HG03097 (cell line): ENCODE data around the gene ATOH8.

ENCODE experiments used
- ATAC-seq: cut with Tn5 transposase; IDR thresholded peaks from one replicate; pipeline ENCODE4 v1.9.1; 2021; ENCODE audit not compliant: unreplicated experiment, low FRiP score

The ATOH8 gene

DNA sequence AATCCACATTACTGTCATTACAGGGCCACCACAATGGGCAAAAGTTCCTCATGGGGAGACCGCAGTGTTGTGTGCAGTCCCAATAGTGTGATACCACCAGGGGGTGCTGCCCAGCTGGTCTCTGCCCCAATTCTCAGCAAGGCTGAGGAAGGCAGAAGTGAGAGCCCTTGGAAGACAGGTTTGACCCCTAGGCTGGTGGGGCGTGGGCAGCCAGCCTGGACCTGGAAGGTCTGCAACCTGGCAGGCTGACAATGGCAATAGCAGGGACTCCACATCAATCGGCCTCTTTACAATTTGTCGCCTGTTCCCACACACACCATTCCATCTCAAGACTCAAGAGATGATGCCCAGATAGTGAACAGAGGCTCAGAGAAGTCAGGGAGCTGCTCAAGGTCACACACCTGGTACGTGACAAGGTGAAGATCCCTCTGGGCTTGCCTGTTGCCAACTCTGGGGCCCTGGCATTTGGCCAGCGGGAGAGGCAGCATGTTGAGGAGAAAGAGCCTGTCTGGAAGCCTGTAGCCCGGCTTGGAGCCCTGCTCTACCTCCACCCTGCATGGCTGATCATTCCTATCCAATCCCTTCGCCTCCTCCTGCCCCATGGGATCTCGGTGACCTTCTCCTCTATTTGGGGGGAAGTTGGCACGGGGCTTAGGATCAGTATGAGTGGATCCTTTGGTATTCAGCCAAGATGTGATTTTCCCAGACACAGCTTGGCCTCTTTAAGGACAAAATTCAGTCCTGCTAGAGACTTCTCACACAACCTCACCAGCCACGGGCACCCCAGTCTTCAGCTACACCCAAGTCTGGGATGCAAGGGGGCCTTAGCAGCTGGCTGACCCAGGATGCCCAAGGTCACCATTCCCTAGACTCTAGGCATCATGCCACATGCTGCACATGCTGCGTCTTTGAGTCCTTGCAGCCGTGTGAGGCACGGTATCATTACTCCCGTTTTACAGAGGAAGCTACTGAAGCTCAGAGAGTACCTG is 2.9 kb upstream of the ATOH8 start:
- ATAC-seq = no peak

DNA sequence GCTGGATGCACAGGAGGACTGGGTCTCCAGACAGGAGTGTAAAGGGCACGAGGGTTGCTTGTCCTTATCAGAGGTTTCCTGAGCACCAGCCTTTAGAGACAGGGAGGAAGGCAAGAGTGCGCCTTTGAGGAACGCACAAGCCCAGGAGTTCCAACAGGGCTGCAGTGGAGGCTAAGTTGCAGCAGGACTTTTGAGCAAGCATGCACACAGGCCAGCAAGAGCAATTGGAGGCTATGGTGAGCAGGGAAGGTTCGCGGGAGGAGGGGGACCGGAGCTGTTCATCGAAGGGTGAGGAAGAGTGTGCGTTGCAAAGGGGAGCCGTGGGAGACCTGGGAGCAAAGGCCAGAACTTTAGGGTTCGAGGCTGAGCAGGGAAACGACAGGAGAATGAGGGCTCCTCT is 2.2 kb upstream of the ATOH8 start:
- no peak for ATAC-seq

DNA sequence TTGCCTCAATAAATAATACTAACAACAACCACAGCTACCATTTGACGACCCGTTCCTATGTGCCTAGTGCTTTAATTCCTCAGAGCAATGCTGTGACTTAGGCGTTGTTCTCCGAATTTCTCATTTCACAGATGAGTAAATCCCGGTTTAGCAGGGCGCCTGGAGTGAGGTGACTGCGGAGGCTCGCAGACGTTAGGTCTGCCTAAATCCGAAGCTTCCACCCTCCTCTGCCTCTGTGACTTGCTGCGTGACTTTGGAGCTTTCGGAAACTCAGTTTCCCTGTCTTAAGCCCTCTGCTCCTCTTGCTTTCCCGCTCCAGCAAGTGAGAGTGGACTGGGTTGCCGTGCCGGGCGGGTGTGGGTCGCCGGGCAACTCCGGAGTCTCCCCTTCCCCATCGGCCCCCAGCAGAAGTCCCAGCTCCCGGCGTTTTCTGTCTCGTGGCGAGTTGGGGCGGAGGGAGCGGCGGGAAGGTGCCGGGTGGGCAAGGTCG is 711 bp upstream of the ATOH8 start:
- no peak for ATAC-seq

DNA sequence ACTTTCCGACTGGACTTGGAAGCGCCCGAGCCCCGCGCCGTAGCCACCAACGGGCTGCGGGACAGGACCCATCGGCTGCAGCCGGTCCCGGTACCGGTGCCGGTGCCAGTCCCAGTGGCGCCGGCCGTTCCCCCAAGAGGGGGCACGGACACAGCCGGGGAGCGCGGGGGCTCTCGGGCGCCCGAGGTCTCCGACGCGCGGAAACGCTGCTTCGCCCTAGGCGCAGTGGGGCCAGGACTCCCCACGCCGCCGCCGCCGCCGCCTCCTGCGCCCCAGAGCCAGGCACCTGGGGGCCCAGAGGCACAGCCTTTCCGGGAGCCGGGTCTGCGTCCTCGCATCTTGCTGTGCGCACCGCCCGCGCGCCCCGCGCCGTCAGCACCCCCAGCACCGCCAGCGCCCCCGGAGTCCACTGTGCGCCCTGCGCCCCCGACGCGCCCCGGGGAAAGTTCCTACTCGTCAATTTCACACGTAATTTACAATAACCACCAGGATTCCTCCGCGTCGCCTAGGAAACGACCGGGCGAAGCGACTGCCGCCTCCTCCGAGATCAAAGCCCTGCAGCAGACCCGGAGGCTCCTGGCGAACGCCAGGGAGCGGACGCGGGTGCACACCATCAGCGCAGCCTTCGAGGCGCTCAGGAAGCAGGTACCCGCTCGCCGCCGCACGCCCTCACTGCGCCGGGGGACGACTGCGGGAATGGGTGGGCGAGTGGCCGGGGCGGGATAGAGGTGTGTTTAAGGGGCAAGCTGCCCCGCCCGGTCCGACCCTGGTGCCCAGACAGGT is 713 bp downstream of the ATOH8 start:
- no peak for ATAC-seq

DNA sequence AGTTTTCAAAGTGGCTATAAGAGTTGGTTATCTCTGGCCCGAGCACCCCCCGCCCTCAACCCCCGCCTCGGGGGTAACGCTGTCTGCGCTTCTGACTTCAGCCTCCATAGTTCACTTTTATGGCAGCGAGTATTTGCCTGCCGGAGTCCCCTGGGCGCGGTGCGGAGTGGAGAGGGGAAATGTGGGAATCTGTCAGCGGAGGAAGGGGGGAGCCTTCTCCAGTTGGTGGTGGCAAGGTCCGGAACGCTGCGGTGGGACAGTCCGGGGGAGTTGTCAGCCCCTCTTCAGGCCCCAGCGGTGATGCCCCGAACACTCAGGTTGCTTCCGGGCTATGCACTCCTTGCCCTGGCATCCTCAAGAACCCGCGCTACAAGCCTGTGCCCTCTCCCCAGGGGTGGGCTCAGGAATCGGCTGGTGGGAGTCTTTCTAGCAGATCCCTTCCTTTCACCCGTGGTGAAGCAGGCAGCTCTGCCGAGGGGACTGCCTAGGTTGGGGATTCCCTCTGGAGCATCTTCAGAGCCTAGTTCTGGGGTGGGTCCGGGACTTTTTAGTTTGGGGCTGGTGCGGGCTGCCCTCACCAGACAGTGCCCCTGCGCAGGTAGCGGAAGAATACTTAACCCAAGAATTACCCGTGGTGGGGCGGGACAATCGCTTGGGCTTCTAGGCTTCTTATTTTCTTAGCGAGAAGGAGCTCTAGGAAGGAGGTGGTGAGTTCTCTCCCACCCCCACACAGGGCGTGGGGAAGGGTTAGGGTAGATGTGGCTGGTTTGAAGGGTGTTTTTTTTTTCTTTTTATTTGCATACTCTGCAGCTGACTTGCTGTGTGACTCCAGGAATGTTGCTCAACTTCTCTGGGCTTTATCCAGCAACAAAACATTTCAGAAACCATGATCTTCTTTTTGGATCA is 1.6 kb downstream of the ATOH8 start:
- no peak for ATAC-seq

DNA sequence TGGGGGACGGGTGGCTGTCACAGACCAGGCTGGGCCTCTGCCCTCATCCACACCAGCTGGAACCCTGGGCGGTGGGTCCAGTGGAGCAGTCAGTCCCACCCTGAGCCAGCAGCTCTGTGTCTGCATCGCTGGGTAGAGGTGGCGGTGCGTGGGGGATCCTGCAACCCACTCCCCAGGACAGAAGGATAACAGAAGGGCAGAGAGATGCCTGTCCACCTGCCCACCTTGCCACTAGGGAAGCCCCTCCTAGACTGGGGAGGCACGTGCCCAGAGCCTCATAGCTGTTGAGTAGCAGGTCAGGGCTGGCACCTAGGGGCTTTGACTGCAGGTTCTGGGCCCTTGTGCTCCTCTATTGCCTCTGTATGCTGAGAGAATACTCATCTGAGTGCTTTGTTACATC is 2.4 kb downstream of the ATOH8 start:
- no peak for ATAC-seq

DNA sequence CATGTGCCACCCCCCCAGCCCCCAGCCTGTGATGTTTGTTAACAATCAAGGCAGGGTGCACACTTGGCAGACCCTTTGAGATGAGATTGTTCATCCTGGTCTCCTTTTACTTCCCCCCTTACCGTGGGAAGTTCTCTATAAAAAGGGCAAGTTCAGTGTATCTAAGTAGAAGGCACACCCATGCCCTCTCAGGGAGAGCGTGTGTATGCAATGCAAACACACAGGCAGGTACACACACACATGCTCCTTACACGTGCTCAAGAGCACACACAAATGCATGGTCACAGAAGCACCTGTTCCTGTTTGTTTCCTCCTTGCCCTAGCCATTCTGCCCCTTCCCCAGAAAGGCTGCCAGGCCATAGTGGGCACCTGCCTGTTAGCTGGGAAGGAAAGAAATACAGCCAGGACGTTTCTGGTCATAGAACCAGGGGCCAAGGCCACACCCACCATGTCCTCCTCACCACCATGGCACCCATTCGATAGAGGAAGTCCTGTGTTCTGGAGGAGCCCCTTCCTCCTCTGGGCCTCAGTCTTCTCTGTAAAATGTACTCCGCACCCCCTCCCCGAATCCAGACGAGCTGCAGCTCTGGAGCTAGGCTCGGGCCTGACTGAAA is 3.1 kb downstream of the ATOH8 start:
- ATAC-seq = no peak

DNA sequence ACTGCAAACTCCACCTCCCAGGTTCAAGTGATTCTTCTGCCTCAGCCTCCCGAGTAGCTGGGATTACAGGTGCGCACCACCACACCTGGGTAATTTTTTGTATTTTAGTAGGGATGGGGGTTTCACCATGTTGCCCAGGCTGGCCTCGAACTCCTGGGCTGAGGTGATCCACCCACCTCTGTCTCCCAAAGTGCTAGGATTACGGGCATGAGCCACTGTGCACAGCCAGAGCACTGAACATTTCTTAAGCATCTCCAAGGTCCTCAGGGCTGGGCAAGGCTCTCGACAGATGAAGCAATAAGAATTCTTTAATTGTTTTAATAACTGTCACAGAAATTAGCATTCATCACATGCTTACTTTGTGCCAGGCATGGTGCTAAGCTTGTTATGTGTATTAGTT is 4.1 kb downstream of the ATOH8 start:
- ATAC-seq = no peak

DNA sequence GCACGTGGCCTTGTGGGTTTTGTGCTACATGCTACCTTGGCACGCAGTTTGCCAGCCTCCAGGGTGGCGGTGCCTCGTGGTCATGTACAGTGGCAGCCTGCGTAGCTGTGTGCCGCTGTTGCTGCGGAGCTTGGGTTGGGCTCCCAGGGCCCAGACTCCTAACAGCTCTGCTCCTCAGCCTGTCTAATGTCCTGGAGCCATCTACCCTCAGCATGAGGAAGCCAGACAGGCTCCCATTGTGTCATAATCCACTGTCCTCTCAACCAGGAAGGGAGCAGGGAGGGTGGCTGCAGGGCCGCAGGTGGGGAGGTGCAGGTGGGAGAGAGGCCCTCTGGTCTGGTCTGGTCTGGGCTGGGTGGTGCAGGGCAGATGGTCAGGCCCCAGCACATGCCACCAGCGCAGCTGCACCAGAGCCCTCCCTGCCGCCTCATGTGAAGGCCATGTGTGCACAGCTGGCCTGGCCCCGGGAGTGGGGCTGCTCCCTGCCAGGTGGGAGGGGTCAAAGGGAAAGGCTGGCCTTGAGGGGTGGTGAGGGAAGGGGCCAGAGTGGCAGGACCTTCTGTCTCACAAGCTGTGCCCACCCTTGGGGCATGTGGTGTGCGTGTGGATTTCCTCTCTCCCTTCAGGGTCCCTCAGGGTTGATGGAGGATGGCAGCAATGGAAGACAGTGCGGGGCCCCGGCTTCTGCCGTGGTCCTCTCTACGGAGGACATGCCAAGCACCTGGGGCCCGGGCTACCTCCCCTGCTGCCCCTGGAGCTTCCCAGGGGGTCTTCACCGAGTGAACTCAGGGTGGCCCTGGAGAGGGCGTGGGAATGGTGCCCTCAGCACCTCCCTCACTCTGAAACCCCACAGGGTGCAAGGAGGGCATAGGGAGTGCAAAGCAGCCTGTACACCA is 4.8 kb downstream of the ATOH8 start:
- ATAC-seq = no peak

DNA sequence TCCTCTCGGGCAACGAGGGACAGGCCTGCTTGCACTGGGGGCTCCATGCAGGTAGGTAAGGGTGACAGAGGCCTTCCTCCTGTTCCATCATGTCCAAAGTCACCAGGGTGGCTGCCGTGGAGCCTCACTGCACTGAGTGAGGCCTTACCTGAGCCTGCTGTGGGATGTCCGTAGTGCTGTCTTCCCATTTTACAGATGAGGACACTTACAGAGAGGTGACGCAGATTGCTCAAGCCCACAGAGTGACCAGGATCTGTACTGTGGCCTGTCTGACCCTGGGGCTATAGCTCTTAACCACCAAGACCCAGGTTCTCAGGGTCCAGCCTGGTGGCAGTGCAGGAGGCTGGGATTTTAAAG is 5.4 kb downstream of the ATOH8 start:
- ATAC-seq = no peak

DNA sequence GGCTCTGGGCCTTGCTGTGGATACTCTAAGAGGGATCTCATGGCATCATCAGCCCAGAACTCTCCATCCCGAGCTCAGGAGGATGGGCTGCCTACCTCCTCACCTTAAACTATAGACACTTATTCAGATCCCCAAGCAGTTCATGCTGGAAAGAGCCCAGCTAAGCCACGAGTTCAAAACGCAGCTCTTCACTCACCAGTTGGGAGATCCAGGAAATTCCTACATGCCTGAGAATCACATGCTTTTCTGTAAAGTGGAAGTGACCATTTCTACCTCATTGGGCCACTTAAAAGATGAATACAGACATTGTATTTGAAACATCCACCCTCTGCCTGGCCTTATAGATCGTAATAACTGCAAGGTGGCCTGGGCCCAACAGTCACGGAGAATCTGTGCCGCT is 6.6 kb downstream of the ATOH8 start:
- no peak for ATAC-seq

DNA sequence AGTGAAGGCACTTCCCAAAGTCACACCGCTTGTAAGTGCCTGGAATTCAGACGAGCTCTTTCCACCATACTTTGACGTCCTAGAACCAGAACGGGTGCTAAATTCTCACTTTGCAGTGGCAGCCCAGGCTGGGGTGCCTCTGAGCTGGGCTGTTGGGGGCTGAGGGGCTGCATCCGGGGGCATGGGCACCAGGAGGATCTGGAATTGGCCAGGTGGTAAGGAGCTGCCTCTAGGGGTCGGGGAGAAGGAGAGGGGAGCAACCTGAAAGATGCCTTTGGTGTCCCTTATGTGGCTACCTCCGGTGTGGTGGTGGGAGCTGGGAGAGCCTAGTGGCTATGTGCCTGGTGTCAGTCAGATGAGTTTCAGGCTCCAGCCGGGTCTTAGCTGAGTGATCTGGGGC is 7.1 kb downstream of the ATOH8 start:
- no peak for ATAC-seq

DNA sequence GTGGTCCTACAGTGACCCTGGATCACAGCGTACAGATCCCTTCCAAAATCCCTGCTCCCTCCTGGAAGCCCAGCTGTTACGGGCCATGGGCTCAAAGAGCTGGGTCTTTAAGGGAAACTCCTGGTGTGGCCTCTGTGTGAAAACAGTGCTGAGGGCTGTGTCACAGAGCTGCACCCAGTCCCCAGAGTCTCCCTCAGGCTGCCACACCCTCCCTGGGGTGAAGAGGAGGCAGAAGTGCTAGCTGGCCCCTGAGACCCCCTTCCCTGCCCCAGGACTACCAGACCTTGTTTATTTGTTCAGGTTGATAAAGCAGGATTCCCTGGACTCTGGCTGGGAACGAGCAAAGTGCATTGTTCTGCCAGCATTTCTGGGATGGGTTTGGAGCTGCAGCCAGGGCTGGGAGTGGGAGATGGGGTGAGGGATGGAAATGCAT is 7.7 kb downstream of the ATOH8 start:
- no peak for ATAC-seq

DNA sequence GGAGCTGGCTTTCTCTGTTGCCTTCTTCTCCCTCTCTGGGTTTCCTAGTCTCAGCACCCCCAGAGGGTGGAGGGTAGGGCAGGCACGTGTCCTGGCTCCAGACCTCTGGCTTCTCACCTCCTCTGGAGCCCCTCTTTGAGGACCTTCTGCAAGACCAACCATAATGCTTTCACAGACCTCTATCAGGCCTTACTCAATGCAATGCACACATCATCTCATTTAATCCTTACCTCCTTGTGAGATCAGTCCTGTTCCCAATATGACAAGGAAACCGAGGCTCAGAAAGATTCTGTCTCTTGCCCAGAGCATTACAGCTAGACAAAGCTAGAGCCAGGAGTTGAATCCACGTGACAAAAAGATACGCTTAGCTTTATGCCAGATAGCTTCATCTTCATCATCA is 8.2 kb downstream of the ATOH8 start:
- no peak for ATAC-seq

DNA sequence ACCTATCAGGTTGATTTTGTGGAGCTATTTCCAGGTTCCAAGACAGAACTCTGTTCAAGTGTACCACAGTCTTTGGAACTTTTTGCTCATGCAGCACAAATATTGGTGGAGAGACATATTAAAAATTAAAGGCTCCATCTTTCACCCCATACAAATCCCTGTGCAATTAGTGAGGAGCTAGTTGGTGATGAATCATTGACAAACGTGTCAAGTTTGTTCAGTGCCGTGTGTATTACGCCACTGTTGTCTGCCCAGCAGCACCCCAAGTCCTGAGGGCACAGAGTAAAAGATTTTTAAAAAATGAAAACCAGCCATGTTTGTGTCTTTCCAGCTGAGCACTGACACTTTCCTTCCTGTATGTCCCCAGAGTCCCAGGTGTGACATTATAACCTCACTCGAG is 9.3 kb downstream of the ATOH8 start:
- no peak for ATAC-seq

DNA sequence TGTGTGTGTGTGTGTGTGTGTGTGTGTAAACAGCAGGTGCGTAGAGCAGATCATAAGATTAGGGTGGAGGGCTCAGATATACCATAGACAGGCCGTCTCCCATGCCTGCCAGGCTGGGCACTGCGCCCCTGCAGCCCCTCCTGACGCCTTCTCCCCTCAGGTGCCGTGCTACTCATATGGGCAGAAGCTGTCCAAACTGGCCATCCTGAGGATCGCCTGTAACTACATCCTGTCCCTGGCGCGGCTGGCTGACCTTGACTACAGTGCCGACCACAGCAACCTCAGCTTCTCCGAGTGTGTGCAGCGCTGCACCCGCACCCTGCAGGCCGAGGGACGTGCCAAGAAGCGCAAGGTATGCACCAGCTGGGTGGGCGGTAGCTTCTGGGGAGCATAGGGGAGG is 10.0 kb downstream of the ATOH8 start:
- ATAC-seq = no peak

DNA sequence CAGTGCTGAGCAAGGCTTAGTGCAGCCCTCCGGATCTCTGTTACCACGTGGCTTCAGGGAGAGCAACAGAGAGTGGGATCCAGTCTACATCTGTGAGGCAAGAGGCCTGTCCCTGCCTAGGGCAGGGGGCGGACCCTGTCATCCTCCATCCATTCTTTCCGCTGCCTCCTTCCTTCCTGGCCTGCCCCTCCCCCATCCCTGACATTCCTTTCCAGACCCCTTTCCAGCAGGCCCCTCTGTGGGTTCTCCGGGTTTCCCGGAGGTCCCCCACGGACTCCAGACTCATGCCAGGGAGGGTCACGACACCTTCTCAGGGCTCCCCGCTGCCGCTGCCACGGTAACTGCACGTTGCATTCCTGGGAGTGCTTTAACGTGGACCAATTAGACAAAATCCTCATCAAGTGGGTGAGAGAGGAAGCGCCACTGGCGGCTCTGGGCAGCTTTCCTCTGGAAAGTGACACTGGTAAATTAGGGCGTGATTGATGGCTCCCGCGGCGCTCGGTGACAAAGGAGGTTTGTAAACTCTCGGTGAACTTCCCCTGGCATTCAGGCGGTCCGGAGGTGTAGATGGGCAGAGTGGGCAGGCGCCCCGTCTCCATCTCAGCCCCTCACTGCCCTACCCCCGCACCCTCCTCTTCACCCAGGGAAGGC is 11.4 kb downstream of the ATOH8 start:
- ATAC-seq = no peak

DNA sequence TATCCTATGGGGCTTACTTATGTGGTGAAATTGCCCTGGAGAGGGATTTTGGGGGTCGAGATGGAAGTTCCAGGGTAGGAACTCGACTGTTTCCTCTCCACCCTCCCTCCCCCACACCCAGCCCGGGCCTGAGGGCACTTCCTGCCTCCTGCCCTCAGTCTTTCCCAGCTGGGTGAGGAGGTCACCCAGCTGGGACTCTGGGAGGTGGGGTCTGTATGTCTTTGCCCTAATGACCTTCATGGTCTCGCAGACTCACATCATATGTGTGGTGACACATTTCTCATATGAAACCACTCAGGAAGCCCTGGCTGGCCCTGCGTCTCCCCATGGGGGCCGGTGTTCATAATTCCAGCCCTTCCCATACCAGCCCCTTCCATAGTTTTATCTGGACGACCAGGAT is 12.4 kb downstream of the ATOH8 start:
- no peak for ATAC-seq
